ENCODE results near the gene DUSP1.

The DUSP1 gene

DNA sequence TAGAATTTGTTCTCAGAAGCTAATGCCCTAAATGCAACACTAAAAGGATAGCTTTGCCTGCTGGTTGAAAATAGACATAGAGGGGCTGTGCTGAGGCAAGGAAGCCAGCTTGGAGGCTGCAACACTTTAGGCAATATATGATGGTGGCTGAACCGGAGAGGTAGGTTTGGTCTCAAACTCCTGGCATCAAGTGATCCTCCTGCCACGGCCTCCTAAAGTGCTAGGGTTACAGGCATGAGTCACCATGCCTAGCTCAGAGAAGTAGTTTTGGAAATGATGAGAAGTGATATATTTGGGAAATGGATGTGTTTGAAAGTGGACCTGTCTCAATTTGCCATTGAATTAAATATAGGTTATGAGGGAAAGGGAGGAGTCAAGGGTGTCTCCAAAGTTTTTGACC, 10.0 kb downstream of the DUSP1 start:
- no CpG with 5 or more reads among the region's 2 CpGs for WGBS (ENCODE audit: insufficient coverage, insufficient read length)
- no peak overlapping the region for H3K4me3 ChIP-seq (ENCODE audit: low read length)
- H3K9me3 ChIP-seq (ENCODE audit: control insufficient read depth, insufficient read depth, low read length) = no peaks in the 10 kb centered on the region
- H3K27me3 ChIP-seq (ENCODE audit: control insufficient read depth, insufficient read depth, low read length) = no peaks in the 10 kb centered on the region
- no peak for DNase-seq (ENCODE audit: low read depth, low spot score)
- H3K4me1 ChIP-seq (ENCODE audit: control insufficient read depth, insufficient read depth, low read length) = peaks cover 3% of the 10 kb centered on the region; the same call in 1 of the 2 replicates
- H3K27ac ChIP-seq (ENCODE audit: low read length) = no peak overlapping the region
- no peaks in the 10 kb centered on the region for H3K36me3 ChIP-seq (ENCODE audit: control insufficient read depth, insufficient read depth, low read length)

GRCh38 chr5:172760136-172760535, 10.9 kb downstream of the DUSP1 start:
- H3K9me3 ChIP-seq (ENCODE audit: control insufficient read depth, insufficient read depth, low read length) = no peaks in the 10 kb centered on the region
- no peak overlapping the region for H3K27ac ChIP-seq (ENCODE audit: low read length)
- H3K4me1 ChIP-seq (ENCODE audit: control insufficient read depth, insufficient read depth, low read length) = peaks cover 3% of the 10 kb centered on the region; the same call in 1 of the 2 replicates
- no peak for DNase-seq (ENCODE audit: low read depth, low spot score)
- H3K4me3 ChIP-seq (ENCODE audit: low read length) = no peak overlapping the region
- H3K27me3 ChIP-seq (ENCODE audit: control insufficient read depth, insufficient read depth, low read length) = no peaks in the 10 kb centered on the region
- H3K36me3 ChIP-seq (ENCODE audit: control insufficient read depth, insufficient read depth, low read length) = no peaks in the 10 kb centered on the region
- no CpG with 5 or more reads among the region's 1 CpG for WGBS (ENCODE audit: insufficient coverage, insufficient read length)

- no CpG with 5 or more reads among the region's 6 CpGs for WGBS (ENCODE audit: insufficient coverage, insufficient read length)
- Histone ChIP-seq H3K4me3 (ENCODE audit: low read length) (no peak overlapping the region), H3K27ac (ENCODE audit: low read length) (no peak overlapping the region), H3K4me1 (ENCODE audit: control insufficient read depth, insufficient read depth, low read length) (peaks cover 2% of the 10 kb centered on the region; the same call in 1 of the 2 replicates), H3K27me3 (ENCODE audit: control insufficient read depth, insufficient read depth, low read length) (no peaks in the 10 kb centered on the region), H3K9me3 (ENCODE audit: control insufficient read depth, insufficient read depth, low read length) (no peaks in the 10 kb centered on the region), H3K36me3 (ENCODE audit: control insufficient read depth, insufficient read depth, low read length) (no peaks in the 10 kb centered on the region)
- no peak for DNase-seq (ENCODE audit: low read depth, low spot score)
Measured at GRCh38 chr5:172758834-172759149, 12.2 kb downstream of the DUSP1 start.

DNA sequence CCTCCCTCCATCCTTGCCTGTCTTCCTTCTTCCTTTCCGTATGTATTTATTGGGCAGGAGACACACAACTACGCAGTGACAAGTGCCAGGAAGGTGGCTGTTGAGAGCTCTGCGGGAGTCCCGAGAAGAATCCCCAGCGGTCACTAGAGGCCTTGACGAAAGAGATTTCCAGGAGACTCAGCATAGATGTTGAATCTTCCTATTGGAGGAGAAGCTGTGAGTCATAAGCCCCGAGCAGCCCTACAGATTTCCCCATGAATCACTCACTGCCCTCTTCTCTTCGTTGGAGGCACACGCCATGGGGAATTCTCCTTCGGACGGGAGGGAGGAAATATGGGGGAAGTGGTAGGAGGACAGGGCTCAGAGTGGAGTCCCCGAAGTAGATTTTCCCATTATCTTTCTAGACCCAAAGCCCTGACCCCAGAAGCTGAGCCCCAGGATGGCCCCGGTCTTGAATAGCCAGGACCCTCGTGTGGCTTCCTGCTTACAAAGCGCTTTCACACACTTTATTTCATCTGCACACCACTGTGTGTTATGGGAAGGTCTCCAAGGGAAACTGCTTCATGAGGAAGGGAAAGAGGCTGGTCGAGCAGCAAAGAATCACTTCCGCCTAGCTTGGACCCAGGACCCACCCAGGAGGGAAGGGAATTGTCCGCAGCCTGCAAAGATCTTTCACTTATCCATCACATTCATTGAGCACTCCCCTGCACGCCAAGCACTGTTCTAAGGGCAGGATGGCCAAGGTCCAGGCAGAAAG, 12.7 kb downstream of the DUSP1 start:
- Histone ChIP-seq H3K27me3 (ENCODE audit: control insufficient read depth, insufficient read depth, low read length) (no peaks in the 10 kb centered on the region), H3K4me3 (ENCODE audit: low read length) (no peak overlapping the region), H3K4me1 (ENCODE audit: control insufficient read depth, insufficient read depth, low read length) (peaks cover 2% of the 10 kb centered on the region; the same call in 1 of the 2 replicates), H3K27ac (ENCODE audit: low read length) (no peak overlapping the region), H3K9me3 (ENCODE audit: control insufficient read depth, insufficient read depth, low read length) (no peaks in the 10 kb centered on the region), H3K36me3 (ENCODE audit: control insufficient read depth, insufficient read depth, low read length) (no peaks in the 10 kb centered on the region)
- no CpG with 5 or more reads among the region's 19 CpGs for WGBS (ENCODE audit: insufficient coverage, insufficient read length)
- DNase-seq (ENCODE audit: low read depth, low spot score) = no peak

DNA sequence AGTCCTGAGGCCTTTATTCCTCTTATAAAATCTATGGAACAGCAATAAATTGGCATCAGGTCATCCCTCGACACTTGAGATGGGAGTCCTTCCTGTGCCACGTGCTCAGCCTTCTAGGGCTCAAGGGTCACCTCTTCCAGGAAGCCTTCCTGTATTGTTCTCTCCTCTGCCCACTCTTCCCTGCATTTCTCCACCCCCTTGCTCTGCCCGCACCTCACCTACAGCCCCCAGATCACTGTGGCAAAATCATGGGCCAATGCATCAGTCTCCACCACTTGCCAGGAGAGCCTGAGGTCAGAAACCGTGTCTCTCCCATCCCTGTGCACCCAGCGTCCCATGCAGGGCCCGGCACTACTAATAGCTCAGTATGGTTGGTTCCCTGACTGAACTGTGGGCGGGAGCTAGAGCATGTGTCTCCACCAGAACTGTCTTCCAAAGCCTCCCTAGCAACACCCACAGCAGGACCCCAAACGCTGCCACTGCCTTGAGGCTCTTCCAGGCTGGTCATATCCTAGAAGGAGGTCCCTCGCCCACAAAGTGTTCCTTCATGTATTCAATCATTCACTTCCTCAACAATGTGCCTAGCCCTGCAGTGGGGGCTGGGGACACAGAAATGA, 13.5 kb downstream of the DUSP1 start:
- H3K27me3 ChIP-seq (ENCODE audit: control insufficient read depth, insufficient read depth, low read length) = no peaks in the 10 kb centered on the region
- no peaks in the 10 kb centered on the region for H3K9me3 ChIP-seq (ENCODE audit: control insufficient read depth, insufficient read depth, low read length)
- WGBS (ENCODE audit: insufficient coverage, insufficient read length) = no CpG with 5 or more reads among the region's 9 CpGs
- no peak for DNase-seq (ENCODE audit: low read depth, low spot score)
- H3K36me3 ChIP-seq (ENCODE audit: control insufficient read depth, insufficient read depth, low read length) = no peaks in the 10 kb centered on the region
- H3K27ac ChIP-seq (ENCODE audit: low read length) = no peak overlapping the region
- H3K4me3 ChIP-seq (ENCODE audit: low read length) = no peak overlapping the region
- H3K4me1 ChIP-seq (ENCODE audit: control insufficient read depth, insufficient read depth, low read length) = peaks cover 2% of the 10 kb centered on the region; the same call in 1 of the 2 replicates

- Histone ChIP-seq H3K4me1 (ENCODE audit: control insufficient read depth, insufficient read depth, low read length) (peaks cover 2% of the 10 kb centered on the region; the same call in 1 of the 2 replicates), H3K27me3 (ENCODE audit: control insufficient read depth, insufficient read depth, low read length) (no peaks in the 10 kb centered on the region), H3K36me3 (ENCODE audit: control insufficient read depth, insufficient read depth, low read length) (no peaks in the 10 kb centered on the region), H3K4me3 (ENCODE audit: low read length) (no peak overlapping the region), H3K9me3 (ENCODE audit: control insufficient read depth, insufficient read depth, low read length) (no peaks in the 10 kb centered on the region), H3K27ac (ENCODE audit: low read length) (no peak overlapping the region)
- no peak for DNase-seq (ENCODE audit: low read depth, low spot score)
- WGBS (ENCODE audit: insufficient coverage, insufficient read length) = no CpG with 5 or more reads among the region's 10 CpGs
Measured at GRCh38 chr5:172756764-172757393, 14.1 kb downstream of the DUSP1 start.

GRCh38 chr5:172754596-172755356, 16.2 kb downstream of the DUSP1 start:
- no peak for DNase-seq (ENCODE audit: low read depth, low spot score)
- Histone ChIP-seq H3K4me1 (ENCODE audit: control insufficient read depth, insufficient read depth, low read length) (peaks cover 2% of the 10 kb centered on the region; the same call in 1 of the 2 replicates), H3K9me3 (ENCODE audit: control insufficient read depth, insufficient read depth, low read length) (no peaks in the 10 kb centered on the region), H3K36me3 (ENCODE audit: control insufficient read depth, insufficient read depth, low read length) (no peaks in the 10 kb centered on the region), H3K27me3 (ENCODE audit: control insufficient read depth, insufficient read depth, low read length) (no peaks in the 10 kb centered on the region; the same call in 1 of the 2 replicates), H3K27ac (ENCODE audit: low read length) (no peak overlapping the region), H3K4me3 (ENCODE audit: low read length) (no peak overlapping the region)
- WGBS (ENCODE audit: insufficient coverage, insufficient read length) = no CpG with 5 or more reads among the region's 6 CpGs

- no CpG with 5 or more reads among the region's 2 CpGs for WGBS (ENCODE audit: insufficient coverage, insufficient read length)
- DNase-seq (ENCODE audit: low read depth, low spot score) = no peak
- H3K36me3 ChIP-seq (ENCODE audit: control insufficient read depth, insufficient read depth, low read length) = no peaks in the 10 kb centered on the region
- H3K9me3 ChIP-seq (ENCODE audit: control insufficient read depth, insufficient read depth, low read length) = no peaks in the 10 kb centered on the region
- H3K4me1 ChIP-seq (ENCODE audit: control insufficient read depth, insufficient read depth, low read length) = peaks cover 3% of the 10 kb centered on the region
- no peaks in the 10 kb centered on the region; the same call in 1 of the 2 replicates for H3K27me3 ChIP-seq (ENCODE audit: control insufficient read depth, insufficient read depth, low read length)
- no peak overlapping the region for H3K4me3 ChIP-seq (ENCODE audit: low read length)
- H3K27ac ChIP-seq (ENCODE audit: low read length) = no peak overlapping the region
Measured at GRCh38 chr5:172753101-172753500, 17.9 kb downstream of the DUSP1 start.

GRCh38 chr5:172751761-172752510, 19.1 kb downstream of the DUSP1 start:
- no peak for DNase-seq (ENCODE audit: low read depth, low spot score)
- WGBS (ENCODE audit: insufficient coverage, insufficient read length) = 100% methylated on average over 8 of the region's 14 CpGs
- Histone ChIP-seq H3K4me1 (ENCODE audit: control insufficient read depth, insufficient read depth, low read length) (peaks cover 1% of the 10 kb centered on the region; the same call in 1 of the 2 replicates), H3K9me3 (ENCODE audit: control insufficient read depth, insufficient read depth, low read length) (no peaks in the 10 kb centered on the region), H3K4me3 (ENCODE audit: low read length) (no peak overlapping the region), H3K27me3 (ENCODE audit: control insufficient read depth, insufficient read depth, low read length) (no peaks in the 10 kb centered on the region; the same call in 1 of the 2 replicates), H3K36me3 (ENCODE audit: control insufficient read depth, insufficient read depth, low read length) (no peaks in the 10 kb centered on the region), H3K27ac (ENCODE audit: low read length) (no peak overlapping the region)

Data from iPS DF 6.9 (cell line).